Pulmonary artery endothelial cell (primary cell): ENCODE results near the gene TMEM219. TPM values are rescaled to one million over a fixed set of nuclear protein-coding genes. Genes with fewer than 3 reads are reported as not detected.

Experiments used
- DNase-seq: peaks from one replicate; pipeline ENCODE4 v3.0.0-alpha.2; 2011; ENCODE audit warnings: low read depth, low spot score
- total RNA-seq: library from RNA; depleted of rRNA; stranded (reverse); fragments of >200 nt; gene quantifications from 2 replicates; pipeline ENCODE4 v1.2.3, GENCODE V29; 2014

The TMEM219 gene
- total RNA-seq, 1 donor from 2014 or later = 80.9 TPM

DNA sequence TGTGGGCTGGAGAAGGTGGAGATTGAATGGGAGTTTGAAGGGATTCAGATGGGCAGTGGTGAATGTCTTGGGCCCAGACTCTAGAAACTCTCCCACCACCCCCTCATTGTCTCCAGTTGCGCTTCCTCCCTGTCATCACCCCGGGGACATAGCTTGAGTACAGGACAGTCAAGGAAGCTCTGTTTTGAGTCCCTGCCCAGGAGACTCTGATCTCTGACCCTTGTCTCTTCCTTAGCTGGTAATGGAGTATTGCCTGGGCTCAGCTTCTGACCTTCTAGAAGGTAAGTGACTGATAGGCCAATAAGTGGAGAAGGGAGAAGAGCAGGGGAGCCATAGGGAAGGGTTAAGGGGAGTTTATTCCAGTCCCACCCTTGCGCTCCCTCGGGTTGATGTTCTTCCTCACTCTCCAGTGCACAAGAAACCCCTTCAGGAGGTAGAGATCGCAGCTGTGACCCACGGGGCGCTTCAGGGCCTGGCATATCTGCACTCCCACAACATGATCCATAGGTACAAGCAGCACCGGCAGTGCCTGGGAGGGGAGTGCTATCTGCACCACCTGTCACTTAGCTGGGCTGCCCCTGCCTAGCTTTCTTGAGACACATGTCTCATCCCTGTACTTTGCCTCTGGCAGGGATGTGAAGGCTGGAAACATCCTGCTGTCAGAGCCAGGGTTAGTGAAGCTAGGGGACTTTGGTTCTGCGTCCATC is 16.8 kb downstream of the TMEM219 start:
- no peak for DNase-seq

DNA sequence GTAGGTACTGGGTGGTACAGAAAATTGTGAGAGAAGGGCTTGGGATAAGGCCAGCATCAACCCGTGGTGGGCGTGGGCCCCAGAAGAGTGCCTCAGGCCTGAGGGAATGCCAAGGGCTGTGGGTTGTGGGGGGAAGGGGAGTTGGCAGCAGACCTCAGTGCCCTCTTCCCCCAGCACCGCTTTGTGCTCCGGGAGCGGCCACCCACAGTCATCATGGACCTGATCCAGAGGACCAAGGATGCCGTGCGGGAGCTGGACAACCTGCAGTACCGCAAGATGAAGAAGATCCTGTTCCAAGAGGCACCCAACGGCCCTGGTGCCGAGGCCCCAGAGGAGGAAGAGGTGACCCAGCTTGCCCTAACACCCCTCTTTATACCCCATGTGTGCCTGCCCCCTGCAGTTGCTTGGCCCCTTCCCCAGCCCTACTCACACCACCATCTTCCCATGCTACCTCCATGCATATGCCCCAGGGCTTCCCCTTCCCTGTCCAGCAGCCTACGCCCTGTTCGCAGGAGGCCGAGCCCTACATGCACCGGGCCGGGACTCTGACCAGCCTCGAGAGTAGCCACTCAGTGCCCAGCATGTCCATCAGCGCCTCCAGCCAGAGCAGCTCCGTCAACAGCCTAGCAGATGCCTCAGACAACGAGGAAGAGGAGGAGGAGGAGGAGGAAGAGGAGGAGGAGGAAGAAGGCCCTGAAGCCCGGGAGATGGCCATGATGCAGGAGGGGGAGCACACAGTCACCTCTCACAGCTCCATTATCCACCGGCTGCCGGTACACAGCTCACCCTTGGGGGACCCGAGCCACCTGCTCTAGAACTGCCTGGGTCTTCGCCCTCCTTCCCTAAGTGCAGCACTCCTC is 20.9 kb downstream of the TMEM219 start:
- no peak for DNase-seq

DNA sequence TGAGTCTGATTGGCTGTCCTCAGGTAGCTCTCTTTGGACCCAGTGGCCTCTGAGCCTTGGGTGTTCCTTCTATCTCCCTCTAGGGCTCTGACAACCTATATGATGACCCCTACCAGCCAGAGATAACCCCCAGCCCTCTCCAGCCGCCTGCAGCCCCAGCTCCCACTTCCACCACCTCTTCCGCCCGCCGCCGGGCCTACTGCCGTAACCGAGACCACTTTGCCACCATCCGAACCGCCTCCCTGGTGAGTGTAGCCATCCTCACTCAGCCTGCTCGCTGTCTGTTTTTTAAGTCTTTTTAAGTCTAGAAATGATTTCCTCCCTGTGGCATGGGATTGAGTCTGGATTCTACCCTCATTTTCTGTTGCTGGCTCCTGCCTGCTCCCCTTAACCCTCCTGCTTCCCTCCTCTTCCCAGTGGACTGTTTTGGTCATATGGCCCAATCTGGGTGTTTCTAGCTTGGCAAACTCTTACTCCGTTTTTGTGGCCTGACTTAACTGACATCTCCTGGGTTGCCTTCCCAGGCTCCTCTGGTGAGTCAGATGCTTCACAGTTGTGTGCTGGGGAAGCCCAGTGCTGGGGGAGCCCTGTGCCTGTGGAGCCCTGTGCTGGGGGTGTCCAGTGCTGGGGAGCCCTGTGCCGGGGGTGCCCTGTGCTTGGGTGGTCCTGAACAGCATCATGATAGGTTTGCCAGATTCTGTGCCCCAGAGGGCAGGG is 21.7 kb downstream of the TMEM219 start:
- DNase-seq = no peak

DNA sequence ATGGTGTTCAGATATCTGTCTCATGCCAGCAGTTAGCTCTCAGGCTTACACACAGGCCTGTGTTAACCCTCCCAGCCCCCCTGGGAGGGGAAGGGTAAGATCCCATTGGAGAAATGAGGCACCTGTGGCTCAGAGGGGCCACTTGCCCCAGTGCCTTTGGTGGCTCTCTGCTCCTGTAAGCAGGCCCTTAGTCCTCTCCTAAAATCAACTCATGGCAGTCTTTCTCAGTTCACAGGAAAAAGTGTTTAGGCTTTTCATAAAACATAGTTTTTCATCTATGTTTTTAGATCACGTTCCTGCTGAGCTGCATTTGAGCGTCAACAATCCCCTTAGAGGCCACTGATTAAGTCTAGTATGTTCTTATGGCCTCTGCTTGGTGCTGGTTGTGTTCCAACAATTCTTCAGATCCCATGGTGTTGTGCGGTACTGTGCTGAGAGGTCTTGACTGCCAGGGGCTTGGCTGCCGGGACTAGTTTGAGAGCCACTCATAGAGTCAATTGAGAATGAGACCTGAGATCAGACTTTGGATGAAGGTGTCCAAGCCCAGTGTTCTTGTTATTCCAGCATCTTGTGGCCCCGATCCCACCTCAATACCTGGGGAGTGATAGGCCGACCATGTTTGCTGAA is 22.4 kb downstream of the TMEM219 start:
- no peak for DNase-seq

DNA sequence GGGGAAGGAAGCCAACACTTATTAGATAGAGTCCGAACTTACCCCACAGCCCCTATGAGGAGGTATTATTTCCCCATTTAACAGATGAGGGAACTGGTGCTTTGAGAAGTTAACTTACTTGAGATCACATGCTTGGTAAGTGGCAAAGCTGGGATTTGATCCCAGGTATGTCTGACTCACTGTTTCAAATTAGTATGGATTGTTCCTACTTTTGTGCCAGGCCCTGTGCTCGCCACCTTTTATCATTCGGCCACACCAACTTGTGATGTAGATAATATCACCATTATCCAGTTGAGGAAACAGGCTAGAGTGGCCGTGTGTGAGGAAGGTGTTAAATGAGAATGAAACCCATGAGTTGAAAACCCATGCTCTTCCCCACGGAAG is 22.9 kb downstream of the TMEM219 start:
- DNase-seq = no peak

DNA sequence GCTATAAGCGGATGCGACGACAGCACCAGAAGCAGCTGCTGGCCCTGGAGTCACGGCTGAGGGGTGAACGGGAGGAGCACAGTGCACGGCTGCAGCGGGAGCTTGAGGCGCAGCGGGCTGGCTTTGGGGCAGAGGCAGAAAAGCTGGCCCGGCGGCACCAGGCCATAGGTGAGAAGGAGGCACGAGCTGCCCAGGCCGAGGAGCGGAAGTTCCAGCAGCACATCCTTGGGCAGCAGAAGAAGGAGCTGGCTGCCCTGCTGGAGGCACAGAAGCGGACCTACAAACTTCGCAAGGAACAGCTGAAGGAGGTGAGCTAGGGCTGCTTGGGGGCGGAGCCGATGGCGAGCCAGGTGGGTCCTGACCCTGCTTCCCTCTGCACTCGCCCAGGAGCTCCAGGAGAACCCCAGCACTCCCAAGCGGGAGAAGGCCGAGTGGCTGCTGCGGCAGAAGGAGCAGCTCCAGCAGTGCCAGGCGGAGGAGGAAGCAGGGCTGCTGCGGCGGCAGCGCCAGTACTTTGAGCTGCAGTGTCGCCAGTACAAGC is 23.5 kb downstream of the TMEM219 start:
- DNase-seq = no peak

DNA sequence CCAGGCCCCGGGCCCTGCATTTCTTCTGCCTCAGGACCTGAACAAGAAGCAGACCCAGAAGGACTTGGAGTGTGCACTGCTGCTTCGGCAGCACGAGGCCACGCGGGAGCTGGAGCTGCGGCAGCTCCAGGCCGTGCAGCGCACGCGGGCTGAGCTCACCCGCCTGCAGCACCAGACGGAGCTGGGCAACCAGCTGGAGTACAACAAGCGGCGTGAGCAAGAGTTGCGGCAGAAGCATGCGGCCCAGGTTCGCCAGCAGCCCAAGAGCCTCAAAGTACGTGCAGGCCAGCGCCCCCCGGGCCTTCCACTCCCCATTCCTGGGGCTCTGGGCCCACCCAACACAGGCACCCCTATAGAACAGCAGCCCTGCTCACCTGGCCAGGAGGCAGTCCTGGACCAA is 24.4 kb downstream of the TMEM219 start:
- no peak for DNase-seq

DNA sequence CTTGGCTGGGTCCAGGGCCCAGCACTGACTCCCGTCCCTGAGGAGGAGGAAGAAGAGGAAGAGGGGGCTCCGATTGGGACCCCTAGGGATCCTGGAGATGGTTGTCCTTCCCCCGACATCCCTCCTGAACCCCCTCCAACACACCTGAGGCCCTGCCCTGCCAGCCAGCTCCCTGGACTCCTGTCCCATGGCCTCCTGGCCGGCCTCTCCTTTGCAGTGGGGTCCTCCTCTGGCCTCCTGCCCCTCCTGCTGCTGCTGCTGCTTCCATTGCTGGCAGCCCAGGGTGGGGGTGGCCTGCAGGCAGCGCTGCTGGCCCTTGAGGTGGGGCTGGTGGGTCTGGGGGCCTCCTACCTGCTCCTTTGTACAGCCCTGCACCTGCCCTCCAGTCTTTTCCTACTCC is 25.1 kb downstream of the TMEM219 start:
- no peak for DNase-seq

DNA sequence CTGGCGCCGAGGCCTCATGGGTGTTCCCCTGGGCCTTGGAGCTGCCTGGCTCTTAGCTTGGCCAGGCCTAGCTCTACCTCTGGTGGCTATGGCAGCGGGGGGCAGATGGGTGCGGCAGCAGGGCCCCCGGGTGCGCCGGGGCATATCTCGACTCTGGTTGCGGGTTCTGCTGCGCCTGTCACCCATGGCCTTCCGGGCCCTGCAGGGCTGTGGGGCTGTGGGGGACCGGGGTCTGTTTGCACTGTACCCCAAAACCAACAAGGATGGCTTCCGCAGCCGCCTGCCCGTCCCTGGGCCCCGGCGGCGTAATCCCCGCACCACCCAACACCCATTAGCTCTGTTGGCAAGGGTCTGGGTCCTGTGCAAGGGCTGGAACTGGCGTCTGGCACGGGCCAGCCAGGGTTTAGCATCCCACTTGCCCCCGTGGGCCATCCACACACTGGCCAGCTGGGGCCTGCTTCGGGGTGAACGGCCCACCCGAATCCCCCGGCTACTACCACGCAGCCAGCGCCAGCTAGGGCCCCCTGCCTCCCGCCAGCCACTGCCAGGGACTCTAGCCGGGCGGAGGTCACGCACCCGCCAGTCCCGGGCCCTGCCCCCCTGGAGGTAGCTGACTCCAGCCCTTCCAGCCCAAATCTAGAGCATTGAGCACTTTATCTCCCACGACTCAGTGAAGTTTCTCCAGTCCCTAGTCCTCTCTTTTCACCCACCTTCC is 25.6 kb downstream of the TMEM219 start:
- no peak for DNase-seq

DNA sequence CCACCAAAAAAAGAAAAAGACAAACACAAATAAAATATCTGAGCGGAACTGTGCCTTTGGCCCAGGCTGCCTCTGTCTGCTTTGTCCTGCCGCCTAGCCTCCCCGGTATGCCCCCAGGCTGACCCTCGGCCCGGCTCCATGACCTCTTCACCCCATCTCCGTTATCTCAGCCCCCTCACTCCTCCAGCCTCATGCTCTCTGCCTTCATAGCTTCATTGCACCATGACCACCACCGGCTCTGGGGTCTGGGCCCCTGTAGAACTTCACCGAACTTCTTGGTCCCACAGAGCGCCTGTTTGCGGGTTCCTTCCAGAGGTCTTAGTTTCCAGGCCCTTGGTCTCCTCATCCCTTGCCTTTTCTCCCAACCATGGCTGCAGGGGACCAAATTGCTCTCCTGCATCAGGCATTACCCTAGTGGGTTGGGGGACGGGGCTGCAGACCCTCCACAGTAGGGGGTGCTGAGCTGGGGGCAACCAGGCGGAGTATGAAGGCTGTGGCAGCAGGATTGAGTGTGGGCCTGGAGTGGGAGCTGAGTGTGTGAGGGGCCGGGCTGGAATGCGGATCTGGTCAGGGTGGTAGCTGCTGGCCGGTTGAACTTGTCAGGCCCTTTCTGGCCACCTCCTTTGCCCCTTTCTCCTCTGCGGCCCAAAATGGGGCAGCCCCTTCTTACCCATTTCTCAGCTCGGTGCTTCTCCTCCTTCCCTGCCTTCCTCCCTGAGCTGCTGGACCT is 26.6 kb downstream of the TMEM219 start:
- no peak for DNase-seq

DNA sequence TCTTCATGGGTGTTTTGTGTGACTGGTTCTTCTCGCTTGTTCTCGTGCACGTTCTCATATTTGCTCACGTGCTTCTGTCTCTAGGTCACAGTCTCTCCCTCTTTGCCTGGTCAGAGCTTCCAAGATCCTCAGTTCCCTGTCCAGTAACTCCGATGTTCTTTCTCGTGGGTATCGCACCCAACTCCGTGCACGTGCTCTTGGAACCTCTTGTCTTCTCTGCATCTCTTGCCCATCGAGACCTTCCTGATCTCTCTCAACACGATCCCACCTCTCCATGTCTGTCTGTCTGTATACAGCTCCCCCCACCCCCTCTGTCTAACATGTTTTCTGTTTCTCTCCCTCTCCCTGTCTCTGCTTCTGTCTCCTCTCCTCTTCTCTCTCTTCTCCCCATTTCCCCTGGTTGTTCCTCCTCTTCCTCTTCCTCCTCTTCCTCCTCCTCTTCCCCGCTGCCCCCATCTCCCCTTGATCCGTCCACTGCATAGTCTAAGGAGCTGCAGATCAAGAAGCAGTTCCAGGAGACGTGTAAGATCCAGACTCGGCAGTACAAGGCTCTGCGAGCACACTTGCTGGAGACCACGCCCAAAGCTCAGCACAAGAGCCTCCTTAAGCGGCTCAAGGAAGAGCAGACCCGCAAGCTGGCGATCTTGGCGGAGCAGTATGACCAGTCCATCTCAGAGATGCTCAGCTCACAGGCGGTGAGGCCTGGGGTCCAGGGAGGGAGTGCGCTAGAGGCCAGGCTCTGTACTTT is 27.4 kb downstream of the TMEM219 start:
- no peak for DNase-seq

DNA sequence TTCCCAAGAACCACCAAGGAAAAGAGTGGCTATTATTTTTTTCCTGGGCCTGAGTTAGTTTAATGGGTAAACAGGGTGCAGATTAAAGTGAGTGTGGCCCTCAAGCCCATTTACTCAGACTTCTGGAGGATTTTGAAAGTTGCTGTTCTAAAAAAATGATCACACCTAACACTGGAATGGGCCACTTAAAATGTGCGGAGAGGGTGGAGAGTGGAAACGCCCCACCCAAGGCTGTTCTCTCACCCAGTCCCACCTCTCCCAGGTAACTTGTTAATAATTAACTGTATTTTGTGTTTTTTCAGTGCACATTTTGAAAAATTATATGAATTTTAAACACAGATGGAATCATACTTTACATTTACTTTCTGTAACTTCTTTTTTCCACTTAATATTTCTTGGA is 28.2 kb downstream of the TMEM219 start:
- DNase-seq = no peak

DNA sequence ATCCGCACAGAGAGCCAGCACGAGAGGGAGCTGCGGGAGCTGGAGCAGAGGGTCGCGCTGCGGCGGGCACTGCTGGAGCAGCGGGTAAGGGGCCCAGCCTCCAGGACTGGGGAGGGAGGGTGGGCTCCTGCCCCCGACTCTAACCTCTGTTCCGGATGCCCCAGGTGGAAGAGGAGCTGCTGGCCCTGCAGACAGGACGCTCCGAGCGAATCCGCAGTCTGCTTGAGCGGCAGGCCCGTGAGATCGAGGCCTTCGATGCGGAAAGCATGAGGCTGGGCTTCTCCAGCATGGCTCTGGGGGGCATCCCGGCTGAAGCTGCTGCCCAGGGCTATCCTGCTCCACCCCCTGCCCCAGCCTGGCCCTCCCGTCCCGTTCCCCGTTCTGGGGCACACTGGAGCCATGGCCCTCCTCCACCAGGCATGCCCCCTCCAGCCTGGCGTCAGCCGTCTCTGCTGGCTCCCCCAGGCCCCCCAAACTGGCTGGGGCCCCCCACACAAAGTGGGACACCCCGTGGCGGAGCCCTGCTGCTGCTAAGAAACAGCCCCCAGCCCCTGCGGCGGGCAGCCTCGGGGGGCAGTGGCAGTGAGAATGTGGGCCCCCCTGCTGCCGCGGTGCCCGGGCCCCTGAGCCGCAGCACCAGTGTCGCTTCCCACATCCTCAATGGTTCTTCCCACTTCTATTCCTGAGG is 29.1 kb downstream of the TMEM219 start:
- DNase-seq = no peak

DNA sequence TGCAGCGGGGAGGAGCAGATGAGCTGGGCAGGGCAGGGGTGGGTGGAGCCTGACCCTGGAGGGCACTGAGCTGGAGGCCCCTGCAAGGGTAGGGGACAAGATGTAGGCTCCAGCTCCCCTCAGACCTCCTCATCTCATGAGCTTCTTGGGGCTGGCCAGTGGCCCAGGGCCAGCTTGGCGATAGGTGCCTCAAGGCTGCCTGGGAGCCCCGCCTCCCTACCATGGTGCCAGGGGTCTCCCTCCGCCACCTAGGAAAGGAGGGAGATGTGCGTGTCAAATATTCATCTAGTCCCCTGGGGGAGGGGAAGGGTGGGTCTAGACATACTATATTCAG is 29.7 kb downstream of the TMEM219 start:
- no peak for DNase-seq

DNA sequence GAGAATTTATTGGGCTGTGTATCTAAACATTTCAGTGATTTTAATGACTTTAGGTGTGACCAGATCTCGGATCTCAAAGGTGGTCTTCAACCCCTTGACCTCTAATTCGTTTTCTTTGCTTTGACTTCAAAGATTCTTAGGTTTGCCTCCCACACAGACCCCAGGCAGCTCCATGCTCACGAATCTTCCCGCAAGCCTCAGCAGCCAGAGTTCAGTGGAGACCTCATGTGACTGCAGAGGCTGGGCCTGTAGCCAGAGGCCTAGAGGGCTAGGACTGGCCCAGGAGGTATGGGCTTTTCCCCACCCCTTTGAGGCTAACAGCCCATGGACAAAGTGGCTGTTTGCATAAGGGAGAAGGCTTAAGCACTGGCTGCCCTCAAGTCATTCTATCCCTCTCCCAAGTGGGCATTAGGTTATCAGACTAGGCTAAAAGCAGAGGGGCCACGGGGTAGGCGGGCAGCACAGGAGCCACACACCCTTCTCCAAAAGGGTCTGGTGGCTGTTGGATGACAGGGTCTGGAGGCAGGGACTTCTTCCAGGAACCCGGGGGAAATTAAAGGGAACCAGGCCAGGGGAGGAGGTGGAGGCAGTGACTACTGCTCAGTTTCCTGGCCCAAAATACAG is 30.6 kb downstream of the TMEM219 start:
- DNase-seq = no peak

DNA sequence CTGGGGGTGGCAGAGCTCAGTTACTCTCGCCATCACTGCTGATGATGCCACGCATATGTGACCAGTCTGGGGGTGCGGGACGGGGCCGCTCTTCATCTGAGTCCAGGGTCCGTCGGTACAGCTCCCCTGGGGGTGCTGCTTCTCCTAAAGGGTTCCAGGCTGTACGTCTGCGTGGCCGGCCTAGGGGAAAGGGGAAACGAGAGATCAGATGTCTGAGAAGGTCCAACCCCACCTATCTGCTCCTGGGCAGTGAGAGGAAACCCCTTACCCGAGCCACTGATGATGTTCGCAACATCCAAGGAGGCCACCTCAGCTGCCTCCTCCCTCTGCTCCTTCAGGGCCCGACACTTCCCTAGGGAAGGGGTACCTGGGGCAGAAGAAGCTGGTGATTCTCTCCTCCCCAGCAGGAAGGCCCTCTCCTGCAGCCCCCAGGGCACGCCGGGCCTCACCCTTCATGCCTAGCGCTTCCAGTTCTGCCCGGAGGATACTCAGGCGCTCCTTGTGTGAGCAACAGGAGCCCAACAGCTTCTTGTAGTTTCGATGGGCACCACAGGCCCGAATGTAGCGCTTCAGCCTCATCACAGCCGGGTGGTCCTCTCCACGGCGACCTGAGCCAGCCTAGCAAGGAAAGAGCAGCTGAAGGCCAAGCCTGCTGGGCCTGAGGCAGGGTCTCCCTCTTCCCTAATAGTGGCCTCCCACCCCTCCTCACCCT is 31.5 kb downstream of the TMEM219 start:
- DNase-seq = no peak

DNA sequence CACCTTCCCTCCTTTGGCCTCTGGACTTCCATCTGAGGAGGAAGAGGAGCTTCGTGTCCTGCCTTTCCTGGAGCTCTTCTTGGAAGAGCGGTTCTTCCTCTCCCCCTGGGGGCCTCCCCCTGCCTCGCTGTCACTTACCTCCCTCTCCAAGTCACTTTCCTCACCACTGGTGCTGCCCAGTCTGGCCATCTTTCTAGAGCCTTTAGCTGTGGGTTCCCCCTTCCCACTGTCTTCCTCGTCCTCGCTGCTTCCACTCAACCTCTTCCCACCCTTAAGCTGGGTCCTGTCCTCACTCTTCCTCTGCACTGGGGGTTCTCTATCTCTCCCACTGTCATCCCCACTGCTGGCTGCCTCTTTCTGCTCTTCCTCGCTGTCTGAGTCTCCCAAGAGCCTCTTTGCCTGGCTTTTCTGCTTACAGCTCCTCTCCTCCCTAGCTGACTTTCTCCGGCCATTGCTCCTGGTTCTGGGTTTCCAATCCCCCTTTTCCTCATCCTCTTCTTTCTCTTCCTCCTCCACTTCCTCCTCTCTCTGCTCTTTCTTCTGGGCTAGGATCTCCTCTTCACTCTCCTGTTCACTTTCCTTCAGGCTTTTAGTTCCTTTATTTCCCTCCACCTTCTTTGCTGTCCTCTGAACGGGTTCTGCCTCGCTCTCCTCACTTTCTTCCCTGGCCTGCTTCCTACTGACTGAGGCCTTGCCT is 32.2 kb downstream of the TMEM219 start:
- no peak for DNase-seq
